H9 (cell line): ENCODE results near the gene ANGPTL3. TPM values are rescaled to one million over a fixed set of nuclear protein-coding genes. Genes with fewer than 3 reads are reported as not detected.

ENCODE experiments used
- DNase-seq: peaks from one replicate; pipeline ENCODE4 v3.0.0-alpha.2; 2017
- H2AFZ ChIP-seq: one replicate; pipeline ENCODE4 v1.6.1; 2013; ENCODE audit warnings: mild to moderate bottlenecking, low read length, control low read depth, moderate library complexity
- H2AK5ac ChIP-seq: 2 replicates; pipeline ENCODE4 v1.6.1; 2013; ENCODE audit warnings: low read length, control low read depth, mixed read lengths; ENCODE audit not compliant: insufficient read length
- H2BK120ac ChIP-seq: one replicate; pipeline ENCODE4 v1.6.1; 2013; ENCODE audit warnings: low read depth, mild to moderate bottlenecking, low read length, control low read depth, inconsistent platforms; ENCODE audit not compliant: poor library complexity, severe bottlenecking
- H2BK12ac ChIP-seq: 2 replicates; pipeline ENCODE4 v1.6.1; 2013; ENCODE audit warnings: low read length, control low read depth, mixed read lengths, low read depth; ENCODE audit not compliant: insufficient read length
- H2BK15ac ChIP-seq: 2 replicates; pipeline ENCODE4 v1.6.1; 2013; ENCODE audit warnings: low read depth, low read length, control low read depth
- H2BK20ac ChIP-seq: one replicate; pipeline ENCODE4 v1.6.1; 2013; ENCODE audit warnings: low read depth, mild to moderate bottlenecking, low read length, control low read depth, inconsistent platforms; ENCODE audit not compliant: poor library complexity, severe bottlenecking
- H2BK5ac ChIP-seq: 2 replicates; pipeline ENCODE4 v1.6.1; 2013; ENCODE audit warnings: low read length, control low read depth, mixed read lengths; ENCODE audit not compliant: insufficient read length
- H3K14ac ChIP-seq: 2 replicates; pipeline ENCODE4 v1.6.1; 2013; ENCODE audit warnings: low read length, control low read depth; ENCODE audit not compliant: insufficient read depth
- H3K18ac ChIP-seq: 2 replicates; pipeline ENCODE4 v1.6.1; 2013; ENCODE audit warnings: low read depth, mild to moderate bottlenecking, mixed read lengths, low read length, control low read depth; ENCODE audit not compliant: insufficient read length
- H3K23ac ChIP-seq: 2 replicates; pipeline ENCODE4 v1.6.1; 2013; ENCODE audit warnings: low read length, control low read depth, mixed read lengths, low read depth; ENCODE audit not compliant: insufficient read length
- H3K23me2 ChIP-seq: 2 replicates; pipeline ENCODE4 v1.6.1; 2013; ENCODE audit warnings: low read depth, mild to moderate bottlenecking, mixed read lengths, low read length, control low read depth; ENCODE audit not compliant: insufficient read length, poor library complexity, severe bottlenecking
- H3K27ac ChIP-seq: 2 replicates; pipeline ENCODE4 v1.5.1; 2013; ENCODE audit warnings: low read length, control low read depth, mixed read lengths, low read depth; ENCODE audit not compliant: insufficient read length
- H3K27me3 ChIP-seq: 2 replicates; pipeline ENCODE4 v1.6.1; 2013; ENCODE audit warnings: low read length, control low read depth, inconsistent platforms; ENCODE audit not compliant: insufficient read depth
- H3K4ac ChIP-seq: 2 replicates; pipeline ENCODE4 v1.6.1; 2013; ENCODE audit warnings: low read depth, mild to moderate bottlenecking, control low read depth, inconsistent platforms, low read length, moderate library complexity
- H3K4me1 ChIP-seq: 2 replicates; pipeline ENCODE4 v1.6.1; 2013; ENCODE audit warnings: low read length, control low read depth, inconsistent platforms; ENCODE audit not compliant: insufficient read depth
- H3K4me2 ChIP-seq: 2 replicates; pipeline ENCODE4 v1.6.1; 2013; ENCODE audit warnings: low read length, control low read depth, mixed read lengths; ENCODE audit not compliant: insufficient read length, insufficient read depth
- H3K56ac ChIP-seq: 2 replicates; pipeline ENCODE4 v1.6.1; 2013; ENCODE audit warnings: low read depth, mild to moderate bottlenecking, mixed read lengths, low read length, control low read depth; ENCODE audit not compliant: insufficient read length
- H3K79me1 ChIP-seq: 2 replicates; pipeline ENCODE4 v1.6.1; 2013; ENCODE audit warnings: low read depth, mild to moderate bottlenecking, moderate library complexity, low read length, control low read depth, inconsistent platforms; ENCODE audit not compliant: insufficient read depth, poor library complexity, severe bottlenecking
- H3K79me2 ChIP-seq: 2 replicates; pipeline ENCODE4 v1.6.1; 2013; ENCODE audit warnings: low read length, control low read depth, inconsistent platforms; ENCODE audit not compliant: insufficient read depth
- H3K9ac ChIP-seq: 2 replicates; pipeline ENCODE4 v1.6.1; 2013; ENCODE audit warnings: low read length, control low read depth, mixed read lengths; ENCODE audit not compliant: insufficient read length; ENCODE audit errors: extremely low read depth
- H3K9me3 ChIP-seq: one replicate; pipeline ENCODE4 v1.6.1; 2013; ENCODE audit warnings: low read depth, low read length, inconsistent platforms; ENCODE audit not compliant: control insufficient read depth
- H3T11ph ChIP-seq: one replicate; pipeline ENCODE4 v1.6.1; 2013; ENCODE audit warnings: mild to moderate bottlenecking, low read length, control low read depth, inconsistent platforms
- H4K20me1 ChIP-seq: one replicate; pipeline ENCODE4 v1.6.1; 2013; ENCODE audit not compliant: control insufficient read depth, insufficient read length, insufficient read depth
- H4K5ac ChIP-seq: 2 replicates; pipeline ENCODE4 v1.6.1; 2013; ENCODE audit warnings: low read depth, mild to moderate bottlenecking, mixed read lengths, low read length, control low read depth; ENCODE audit not compliant: insufficient read length
- H4K8ac ChIP-seq: replicated peaks from 2 replicates; pipeline ENCODE4 v1.6.1; 2013; ENCODE audit warnings: low read length, control low read depth, mixed read lengths, low read depth; ENCODE audit not compliant: insufficient read length
- H4K91ac ChIP-seq: 2 replicates; pipeline ENCODE4 v1.6.1; 2013; ENCODE audit warnings: low read depth, mild to moderate bottlenecking, moderate library complexity, mixed read lengths, low read length, control low read depth; ENCODE audit not compliant: insufficient read length
- H3K27ac Mint-ChIP-seq, 3 experiments: 2 replicates in 2 of 3; 3 replicates in 1 of 3; pipeline ENCODE4 v1.8.0; 2020 to 2021; ENCODE audit warnings: mixed read lengths in 3 of 3, mild to moderate bottlenecking in 1 of 3, moderate library complexity in 1 of 3
- H3K27me3 Mint-ChIP-seq: 2 replicates; pipeline ENCODE4 v1.8.0; 2021; ENCODE audit warnings: low read depth, mild to moderate bottlenecking, moderate library complexity, mixed read lengths
- H3K36me3 Mint-ChIP-seq, 3 experiments: 2 replicates in 2 of 3; 3 replicates in 1 of 3; pipeline ENCODE4 v1.8.0; 2020 to 2021; ENCODE audit warnings: low read depth in 3 of 3, mixed read lengths in 3 of 3; ENCODE audit not compliant: insufficient read depth in 1 of 3
- H3K4me1 Mint-ChIP-seq, 2 experiments: 2 replicates each; pipeline ENCODE4 v1.8.0; 2020; ENCODE audit warnings: mixed read lengths in 2 of 2
- H3K4me3 Mint-ChIP-seq, 2 experiments: 2 replicates in 1 of 2; 3 replicates in 1 of 2; pipeline ENCODE4 v1.8.0; 2020 to 2021; ENCODE audit warnings: mild to moderate bottlenecking in 2 of 2, mixed read lengths in 2 of 2, moderate library complexity in 1 of 2
- H3K9me3 Mint-ChIP-seq, 2 experiments: 2 replicates in 1 of 2; 3 replicates in 1 of 2; pipeline ENCODE4 v1.8.0; 2020; ENCODE audit warnings: mild to moderate bottlenecking in 2 of 2, mixed read lengths in 2 of 2, moderate library complexity in 1 of 2
- CTCF ChIP-seq: fragments of 200-600 bp; sonication (generic); conservative IDR thresholded peaks from 3 replicates; pipeline ENCODE4 v1.8.0; 2021; ENCODE audit warnings: antibody characterized with exemption, mild to moderate bottlenecking
- WGBS: extraction: QIAGEN DNeasy Blood & Tissue Kit; methylation state at CpG from one replicate; pipeline ENCODE4 v1.1.7; 2013; ENCODE audit warnings: missing lambda C conversion rate, low lambda C conversion rate, mixed read lengths; ENCODE audit not compliant: insufficient read length; ENCODE audit errors: extremely low coverage; 5-methylcytosine and 5-hydroxymethylcytosine counted together
- total RNA-seq: library from RNA; stranded (reverse); gene quantifications from 2 replicates; pipeline ENCODE4 v1.2.1, GENCODE V29; 2021

Gene ANGPTL3
- total RNA-seq, 1 experiment from 2014 or later: not detected

GRCh38 chr1:62601457-62601856 lies 4.1 kb downstream of the ANGPTL3 start:
- DNase-seq: no peak
- Histone ChIP-seq H3K27me3 (no peaks in the 10 kb centered on the region), H2AFZ (no peak overlapping the region), H3K4me2 (no peak overlapping the region), H3K9ac (no peak overlapping the region), H3K18ac (no peak overlapping the region), H2BK20ac (no peak overlapping the region), H4K8ac (no peak overlapping the region), H3T11ph (no peak overlapping the region), H3K23ac (no peak overlapping the region), H2BK12ac (no peak overlapping the region), H3K23me2 (no peaks in the 10 kb centered on the region), H2BK15ac (no peak overlapping the region), H3K56ac (no peak overlapping the region), H4K20me1 (no peaks in the 10 kb centered on the region), H3K79me1 (no peaks in the 10 kb centered on the region), H3K9me3 (no peaks in the 10 kb centered on the region), H2AK5ac (no peak overlapping the region), H3K4me1 (no peaks in the 10 kb centered on the region), H3K4ac (no peak overlapping the region), H3K14ac (no peak overlapping the region), H3K79me2 (no peaks in the 10 kb centered on the region), H3K27ac (no peak overlapping the region), H4K5ac (no peak overlapping the region), H4K91ac (no peak overlapping the region), H2BK120ac (no peak overlapping the region), H2BK5ac (no peak overlapping the region)
- Mint-ChIP-seq H3K27me3 (no peaks in the 10 kb centered on the region), H3K36me3 (no peaks in the 10 kb centered on the region), H3K4me3 (no peak overlapping the region), H3K27ac (no peak overlapping the region), H3K9me3 (no peaks in the 10 kb centered on the region), H3K4me1 (no peaks in the 10 kb centered on the region)
- no CpG with 5 or more reads among the region's 2 CpGs for WGBS
- no peak for TF ChIP-seq CTCF
